Karpas-422 (cell line): ENCODE data around the gene CTRL. TPM values are rescaled to one million over a fixed set of nuclear protein-coding genes. Genes with fewer than 3 reads are reported as not detected.

Source experiments
- DNase-seq: peaks from one replicate; pipeline ENCODE4 v3.0.0-alpha.2; 2015
- H2AFZ ChIP-seq: fragments of 200-600 bp; sonication (generic); 2 replicates; pipeline ENCODE4 v1.6.1; 2014; ENCODE audit warnings: antibody characterized with exemption, low read length, mixed read lengths
- H3K27ac ChIP-seq: fragments of 200-600 bp; sonication (generic); 2 replicates; pipeline ENCODE4 v1.5.1; 2014; ENCODE audit warnings: mild to moderate bottlenecking, low read length, moderate library complexity
- H3K27me3 ChIP-seq: fragments of 200-600 bp; sonication (generic); 2 replicates; pipeline ENCODE4 v1.6.1; 2014; ENCODE audit warnings: low read length, mixed read lengths
- H3K36me3 ChIP-seq: fragments of 200-600 bp; sonication (generic); 2 replicates; pipeline ENCODE4 v1.6.1; 2014; ENCODE audit warnings: low read length, mixed read lengths; ENCODE audit not compliant: insufficient read depth
- H3K4me1 ChIP-seq: fragments of 200-600 bp; sonication (generic); 2 replicates; pipeline ENCODE4 v1.6.1; 2014; ENCODE audit warnings: mild to moderate bottlenecking, low read length, mixed read lengths
- H3K4me2 ChIP-seq: fragments of 200-600 bp; sonication (generic); 2 replicates; pipeline ENCODE4 v1.6.1; 2014; ENCODE audit warnings: low read length, low read depth, mild to moderate bottlenecking; ENCODE audit not compliant: poor library complexity, severe bottlenecking
- H3K4me3 ChIP-seq: fragments of 200-600 bp; sonication (generic); 2 replicates; pipeline ENCODE4 v1.5.1; 2014; ENCODE audit warnings: mild to moderate bottlenecking, antibody characterized with exemption, low read length, mixed read lengths
- H3K79me2 ChIP-seq: fragments of 200-600 bp; sonication (generic); 2 replicates; pipeline ENCODE4 v1.6.1; 2014; ENCODE audit warnings: mild to moderate bottlenecking, low read length, mixed read lengths
- H3K9ac ChIP-seq: fragments of 200-600 bp; sonication (generic); 2 replicates; pipeline ENCODE4 v1.6.0; 2014; ENCODE audit warnings: low read length
- H3K9me2 ChIP-seq: fragments of 200-600 bp; sonication (generic), shearing (Covaris generic); replicated peaks from 2 replicates; pipeline ENCODE4 v1.6.0; 2014; ENCODE audit warnings: mild to moderate bottlenecking, low read length, moderate library complexity; ENCODE audit not compliant: insufficient read depth
- H3K9me3 ChIP-seq: fragments of 300-700, 200-600 bp; sonication (generic); 2 replicates; pipeline ENCODE4 v1.6.1; 2014; ENCODE audit warnings: low read length, mixed read lengths
- H4K20me1 ChIP-seq: fragments of 200-600 bp; sonication (generic); 2 replicates; pipeline ENCODE4 v1.6.1; 2014; ENCODE audit warnings: mild to moderate bottlenecking, antibody characterized with exemption, low read length, low read depth; ENCODE audit not compliant: insufficient read depth
- total RNA-seq: library from RNA; depleted of rRNA; stranded (reverse); fragments of >200 nt; shearing (Covaris generic); gene quantifications from 2 replicates; pipeline ENCODE4 v1.2.3, GENCODE V29; 2014; ENCODE audit warnings: low replicate concordance

CTRL gene
- total RNA-seq, 1 experiment from 2014 or later: 1.6 TPM

- H3K9ac ChIP-seq: no peak overlapping the region
- H4K20me1 ChIP-seq: no peaks in the 10 kb centered on the region
- H3K4me1 ChIP-seq: no peaks in the 10 kb centered on the region
- no peak overlapping the region for H3K4me2 ChIP-seq
- no peak overlapping the region for H3K4me3 ChIP-seq
- no peak for DNase-seq
- no peak overlapping the region for H3K27ac ChIP-seq
- H3K36me3 ChIP-seq: no peaks in the 10 kb centered on the region
- H3K9me2 ChIP-seq: no peaks in the 10 kb centered on the region
- H2AFZ ChIP-seq: no peak overlapping the region
- no peaks in the 10 kb centered on the region for H3K9me3 ChIP-seq
- no peaks in the 10 kb centered on the region for H3K79me2 ChIP-seq
- H3K27me3 ChIP-seq: no peaks in the 10 kb centered on the region
Measured at GRCh38 chr16:67953641-67954375, 22.1 kb upstream of the CTRL start.

DNA sequence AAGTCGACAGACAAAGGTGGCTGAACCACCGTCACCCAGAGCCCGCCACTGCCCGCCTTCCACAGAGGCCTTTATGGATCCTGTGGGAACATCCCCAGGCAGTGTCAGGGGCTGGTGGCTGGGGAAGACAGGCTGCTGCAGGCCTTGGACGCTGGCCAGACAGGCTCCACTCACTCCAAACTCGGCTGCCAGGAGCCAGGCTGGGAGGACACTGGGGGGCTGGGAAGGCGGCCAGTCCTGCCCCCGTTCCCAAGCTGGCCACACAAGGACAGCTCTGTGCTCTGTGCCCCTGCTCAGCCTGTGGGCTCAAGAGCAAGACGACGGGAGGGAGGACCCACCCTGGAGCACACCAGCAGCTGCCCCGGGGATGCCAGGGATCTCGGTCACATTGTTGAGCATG, 19.8 kb upstream of the CTRL start:
- H4K20me1 ChIP-seq: no peaks in the 10 kb centered on the region
- H3K9ac ChIP-seq: no peak overlapping the region
- H3K27me3 ChIP-seq: no peaks in the 10 kb centered on the region
- no peak overlapping the region for H3K4me3 ChIP-seq
- no peak for DNase-seq
- H3K79me2 ChIP-seq: no peaks in the 10 kb centered on the region
- H3K9me2 ChIP-seq: no peaks in the 10 kb centered on the region
- no peaks in the 10 kb centered on the region for H3K36me3 ChIP-seq
- H3K9me3 ChIP-seq: no peaks in the 10 kb centered on the region
- H2AFZ ChIP-seq: no peak overlapping the region
- no peaks in the 10 kb centered on the region for H3K4me1 ChIP-seq
- no peak overlapping the region for H3K4me2 ChIP-seq
- H3K27ac ChIP-seq: no peak overlapping the region

GRCh38 chr16:67950335-67950843, 18.7 kb upstream of the CTRL start:
- no peak overlapping the region for H3K27ac ChIP-seq
- no peak overlapping the region for H3K4me3 ChIP-seq
- no peaks in the 10 kb centered on the region for H3K79me2 ChIP-seq
- H3K9ac ChIP-seq: no peak overlapping the region
- H3K4me2 ChIP-seq: no peak overlapping the region
- no peak overlapping the region for H2AFZ ChIP-seq
- H3K9me3 ChIP-seq: no peaks in the 10 kb centered on the region
- no peaks in the 10 kb centered on the region for H3K36me3 ChIP-seq
- H3K9me2 ChIP-seq: no peaks in the 10 kb centered on the region
- H3K27me3 ChIP-seq: no peaks in the 10 kb centered on the region
- no peaks in the 10 kb centered on the region for H3K4me1 ChIP-seq
- H4K20me1 ChIP-seq: no peaks in the 10 kb centered on the region
- DNase-seq: no peak

- Histone ChIP-seq H3K9ac (no peak overlapping the region), H3K27ac (no peak overlapping the region), H4K20me1 (no peaks in the 10 kb centered on the region), H3K4me2 (no peak overlapping the region), H3K27me3 (no peaks in the 10 kb centered on the region), H3K9me3 (no peaks in the 10 kb centered on the region), H3K79me2 (no peaks in the 10 kb centered on the region), H3K9me2 (no peaks in the 10 kb centered on the region), H3K4me3 (no peak overlapping the region), H3K36me3 (no peaks in the 10 kb centered on the region), H3K4me1 (no peaks in the 10 kb centered on the region), H2AFZ (no peak overlapping the region)
- no peak for DNase-seq
Measured at GRCh38 chr16:67949645-67950044, 18.0 kb upstream of the CTRL start.

GRCh38 chr16:67948015-67948414, 16.4 kb upstream of the CTRL start:
- Histone ChIP-seq H3K9ac (no peak overlapping the region), H2AFZ (no peak overlapping the region), H3K79me2 (no peaks in the 10 kb centered on the region), H3K4me3 (no peak overlapping the region), H3K4me2 (no peak overlapping the region), H3K27me3 (no peaks in the 10 kb centered on the region), H3K36me3 (no peaks in the 10 kb centered on the region), H3K27ac (no peak overlapping the region), H4K20me1 (peaks cover 4% of the 10 kb centered on the region; the same call in 1 of the 2 replicates), H3K4me1 (no peaks in the 10 kb centered on the region), H3K9me3 (no peaks in the 10 kb centered on the region), H3K9me2 (no peaks in the 10 kb centered on the region)
- DNase-seq: no peak

DNA sequence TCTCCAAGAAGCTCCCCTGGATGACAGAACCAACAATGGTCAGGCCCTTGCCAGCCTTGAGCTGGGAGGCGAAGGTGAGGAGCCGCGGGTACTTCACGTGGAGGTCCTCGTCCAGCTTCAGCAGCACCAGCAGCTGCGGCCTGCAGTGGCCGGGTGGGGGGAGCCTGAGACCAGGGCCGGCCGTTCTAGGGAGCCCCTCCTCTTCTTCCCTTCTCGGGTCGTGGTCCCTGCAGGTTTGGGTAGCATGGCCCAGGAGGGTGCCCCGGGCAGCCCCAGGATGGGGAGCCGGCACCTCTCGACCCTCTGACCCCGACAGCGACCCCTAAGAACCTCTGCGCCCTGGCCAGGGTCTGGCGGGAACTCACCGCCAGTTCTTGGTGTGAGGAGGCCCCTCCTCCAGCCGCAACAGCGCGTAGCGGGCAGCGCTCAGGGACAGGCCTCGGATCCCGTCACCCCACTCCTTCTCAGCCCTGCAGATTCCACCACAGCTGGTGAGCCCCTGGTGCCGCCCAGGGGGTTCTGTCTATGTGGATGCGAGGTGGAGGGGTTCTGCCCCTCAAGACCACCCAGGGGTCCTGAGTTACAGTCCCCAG, 15.4 kb upstream of the CTRL start:
- H3K9me2 ChIP-seq: no peaks in the 10 kb centered on the region
- no peak for DNase-seq
- no peak overlapping the region for H3K4me2 ChIP-seq
- no peak overlapping the region for H3K4me3 ChIP-seq
- no peak overlapping the region for H2AFZ ChIP-seq
- H3K27ac ChIP-seq: no peak overlapping the region
- H3K9ac ChIP-seq: no peak overlapping the region
- H3K27me3 ChIP-seq: no peaks in the 10 kb centered on the region
- no peaks in the 10 kb centered on the region for H3K79me2 ChIP-seq
- H3K4me1 ChIP-seq: no peaks in the 10 kb centered on the region
- H3K36me3 ChIP-seq: no peaks in the 10 kb centered on the region
- H4K20me1 ChIP-seq: peaks cover 8% of the 10 kb centered on the region; the same call in 1 of the 2 replicates
- no peaks in the 10 kb centered on the region for H3K9me3 ChIP-seq

GRCh38 chr16:67946128-67946569, 14.5 kb upstream of the CTRL start:
- peaks cover 8% of the 10 kb centered on the region; the same call in 1 of the 2 replicates for H4K20me1 ChIP-seq
- peaks cover 7% of the 10 kb centered on the region; the same call in 1 of the 2 replicates for H3K4me1 ChIP-seq
- H3K4me3 ChIP-seq: no peak overlapping the region
- no peak overlapping the region for H3K27ac ChIP-seq
- no peak overlapping the region for H2AFZ ChIP-seq
- no peak overlapping the region for H3K4me2 ChIP-seq
- H3K79me2 ChIP-seq: no peaks in the 10 kb centered on the region
- no peaks in the 10 kb centered on the region for H3K27me3 ChIP-seq
- no peaks in the 10 kb centered on the region for H3K9me3 ChIP-seq
- no peaks in the 10 kb centered on the region for H3K36me3 ChIP-seq
- H3K9me2 ChIP-seq: no peaks in the 10 kb centered on the region
- H3K9ac ChIP-seq: no peak overlapping the region
- no peak for DNase-seq

- no peak overlapping the region for H3K4me3 ChIP-seq
- H3K4me2 ChIP-seq: no peak overlapping the region
- H3K36me3 ChIP-seq: no peaks in the 10 kb centered on the region
- no peaks in the 10 kb centered on the region for H3K9me2 ChIP-seq
- H2AFZ ChIP-seq: no peak overlapping the region
- no peak overlapping the region for H3K9ac ChIP-seq
- no peak overlapping the region for H3K27ac ChIP-seq
- H4K20me1 ChIP-seq: peaks cover 8% of the 10 kb centered on the region; the same call in 1 of the 2 replicates
- H3K4me1 ChIP-seq: peaks cover 7% of the 10 kb centered on the region; the same call in 1 of the 2 replicates
- DNase-seq: no peak
- no peaks in the 10 kb centered on the region for H3K27me3 ChIP-seq
- H3K79me2 ChIP-seq: no peaks in the 10 kb centered on the region
- H3K9me3 ChIP-seq: no peaks in the 10 kb centered on the region
Measured at GRCh38 chr16:67945392-67945933, 13.8 kb upstream of the CTRL start.
